GM12873 (cell line): ENCODE results near the gene ATP11A.

Experiments
- TF ChIP-seq, protein P1 (sequence below): IDR thresholded peaks from 2 replicates; pipeline ENCODE4 v1.5.1; 2012; ENCODE audit warnings: low read depth, mild to moderate bottlenecking, moderate library complexity, low read length, control low read depth; ENCODE audit not compliant: insufficient read depth; ENCODE audit errors: missing control alignments

ATP11A gene

GRCh38 chr13:112658808-112659207 is 31.0 kb upstream of the ATP11A start:
- TF ChIP-seq, protein P1, sequence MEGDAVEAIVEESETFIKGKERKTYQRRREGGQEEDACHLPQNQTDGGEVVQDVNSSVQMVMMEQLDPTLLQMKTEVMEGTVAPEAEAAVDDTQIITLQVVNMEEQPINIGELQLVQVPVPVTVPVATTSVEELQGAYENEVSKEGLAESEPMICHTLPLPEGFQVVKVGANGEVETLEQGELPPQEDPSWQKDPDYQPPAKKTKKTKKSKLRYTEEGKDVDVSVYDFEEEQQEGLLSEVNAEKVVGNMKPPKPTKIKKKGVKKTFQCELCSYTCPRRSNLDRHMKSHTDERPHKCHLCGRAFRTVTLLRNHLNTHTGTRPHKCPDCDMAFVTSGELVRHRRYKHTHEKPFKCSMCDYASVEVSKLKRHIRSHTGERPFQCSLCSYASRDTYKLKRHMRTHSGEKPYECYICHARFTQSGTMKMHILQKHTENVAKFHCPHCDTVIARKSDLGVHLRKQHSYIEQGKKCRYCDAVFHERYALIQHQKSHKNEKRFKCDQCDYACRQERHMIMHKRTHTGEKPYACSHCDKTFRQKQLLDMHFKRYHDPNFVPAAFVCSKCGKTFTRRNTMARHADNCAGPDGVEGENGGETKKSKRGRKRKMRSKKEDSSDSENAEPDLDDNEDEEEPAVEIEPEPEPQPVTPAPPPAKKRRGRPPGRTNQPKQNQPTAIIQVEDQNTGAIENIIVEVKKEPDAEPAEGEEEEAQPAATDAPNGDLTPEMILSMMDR, result no peak

DNA sequence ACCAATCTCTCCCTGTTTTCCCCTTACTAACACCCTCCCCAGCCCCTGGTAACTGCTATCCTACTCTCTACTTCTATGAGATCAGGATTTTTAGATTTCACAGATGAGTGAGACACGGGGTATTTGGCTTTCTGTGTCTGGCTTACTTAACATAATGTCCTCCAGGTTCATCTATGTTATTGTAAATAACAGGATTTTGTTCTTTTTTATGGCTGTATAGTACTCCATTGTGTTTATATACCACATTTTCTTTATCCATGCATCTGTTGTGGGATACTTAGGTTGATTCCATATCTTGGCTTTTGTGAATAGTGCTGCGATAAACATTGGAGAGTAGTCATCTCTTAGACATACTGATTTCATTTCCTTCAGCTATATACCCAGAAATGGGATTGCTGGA is 28.5 kb upstream of the ATP11A start:
- TF ChIP-seq, protein P1, result no peak

- TF ChIP-seq, protein P1, result no peak
Measured at GRCh38 chr13:112664501-112665203, 25.2 kb upstream of the ATP11A start.

DNA sequence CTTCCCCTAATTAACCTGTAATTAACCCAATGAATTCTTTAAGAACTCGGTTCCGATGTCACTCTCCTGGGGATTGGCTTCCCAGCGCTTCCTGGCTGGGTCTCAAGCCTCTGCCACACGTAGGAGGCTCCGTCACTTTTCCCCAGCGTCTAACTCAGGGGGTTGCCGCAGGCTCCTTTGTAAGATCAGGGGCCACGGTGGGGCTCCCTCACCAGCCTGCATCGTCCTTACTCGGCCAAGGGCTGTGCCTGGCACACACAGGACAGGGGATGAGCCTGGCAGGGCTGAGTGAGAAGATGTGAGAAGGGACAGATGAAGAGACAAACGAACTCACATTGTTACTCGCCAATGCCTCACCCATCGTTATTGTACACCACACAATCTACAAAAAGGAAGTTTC is 20.9 kb upstream of the ATP11A start:
- TF ChIP-seq, protein P1, result no peak

DNA sequence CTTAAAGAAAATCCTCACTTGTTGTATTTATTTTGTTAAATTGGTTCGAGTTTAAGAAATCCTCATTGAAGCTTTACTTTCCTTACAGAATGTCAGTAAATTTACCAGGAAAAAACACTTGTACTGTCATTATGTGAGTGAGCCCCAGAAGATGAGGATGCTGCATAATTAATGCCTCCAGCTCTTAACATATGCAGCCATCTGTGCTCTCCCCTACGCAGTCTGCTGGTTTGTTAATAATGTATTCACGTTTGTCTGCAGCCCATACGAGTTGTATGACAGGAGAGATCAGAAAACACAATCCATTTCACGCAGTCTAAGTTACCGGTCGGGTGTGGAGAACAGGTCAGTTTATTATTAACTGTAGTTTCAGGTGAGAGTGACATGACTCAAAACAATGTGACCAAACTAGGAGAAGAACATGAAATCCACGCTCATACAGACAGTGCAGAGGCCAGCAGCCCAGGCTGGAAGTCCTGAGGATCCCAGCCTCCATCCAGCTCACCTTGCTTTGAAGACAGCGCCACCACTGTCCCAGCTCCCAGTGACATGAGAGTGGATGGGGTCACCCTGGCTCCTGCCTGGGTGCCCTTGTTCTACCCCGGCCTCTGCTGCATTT is 19.8 kb upstream of the ATP11A start:
- TF ChIP-seq, protein P1, result no peak

DNA sequence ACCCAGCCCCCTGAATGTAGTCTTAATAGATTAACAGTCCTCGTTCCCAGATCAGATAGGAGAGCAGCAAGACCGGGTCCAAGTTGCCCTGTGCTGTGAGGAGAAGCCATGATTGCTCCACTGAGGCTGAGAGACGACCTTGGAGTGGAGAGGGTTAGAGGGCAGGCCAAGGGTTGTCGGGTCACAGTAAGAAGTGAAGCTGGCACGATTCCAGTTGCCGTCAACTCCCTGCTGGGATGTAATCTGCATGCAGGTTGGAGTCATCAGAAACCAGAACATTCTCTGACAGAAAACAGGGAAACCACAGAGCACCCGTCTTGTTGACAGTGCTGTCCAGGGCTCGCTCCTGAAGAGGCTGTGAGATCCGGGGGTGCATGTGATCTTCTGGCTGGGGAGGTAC is 19.0 kb upstream of the ATP11A start:
- TF ChIP-seq, protein P1, result no peak

DNA sequence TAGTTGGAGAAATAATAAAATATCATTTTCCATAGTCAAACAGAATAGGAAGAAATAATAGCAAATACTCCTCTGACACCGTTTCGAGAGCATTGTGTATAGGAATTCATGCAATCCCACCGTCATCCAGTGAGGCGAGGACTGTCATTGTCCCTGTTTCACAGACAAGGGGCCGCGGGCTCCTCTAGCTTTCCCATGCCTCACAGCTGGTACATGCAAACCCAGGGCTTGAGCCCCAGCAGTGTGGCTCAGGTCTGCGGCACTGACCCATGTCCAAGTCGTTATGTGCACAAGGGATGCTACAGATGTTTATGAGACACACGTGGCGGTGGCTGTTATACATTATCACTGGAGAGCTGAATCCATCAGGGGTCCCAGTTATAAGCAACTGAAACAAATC is 18.5 kb upstream of the ATP11A start:
- TF ChIP-seq, protein P1, result no peak
